Measurements from ENCODE around the gene TAPBPL. TPM values are rescaled to one million over a fixed set of nuclear protein-coding genes. Genes with fewer than 3 reads are reported as not detected.
A peak's percentile ranks its signal among the peaks of the same experiment; 100 is the strongest.

The TAPBPL gene
- polyA plus RNA-seq, 1 of the 3 experiments (the other 2 are of a cell fraction) = 24.1 TPM

DNA sequence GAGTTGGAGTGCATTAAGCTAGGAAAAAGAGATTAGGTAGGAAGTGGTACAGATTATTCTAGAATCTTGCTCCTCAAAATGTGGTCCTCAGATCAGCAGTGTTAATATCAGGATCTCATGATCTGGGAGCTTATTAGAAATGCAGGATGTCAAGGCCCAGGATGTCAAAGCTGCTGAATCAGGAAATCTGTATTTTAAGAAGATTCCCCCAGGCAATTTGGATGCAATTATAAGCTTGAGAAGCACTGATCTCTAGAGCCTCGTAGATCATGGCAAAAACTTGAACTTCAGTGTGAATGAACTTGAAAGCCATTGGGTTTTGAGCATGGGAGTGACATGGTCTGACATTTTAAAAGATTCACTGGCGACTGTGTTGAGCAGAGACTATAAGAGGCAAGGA is 48.6 kb downstream of the TAPBPL start:
- no peak overlapping the region for H3K27ac ChIP-seq (ENCODE audit: low read depth in 2 of 2, low read length in 1 of 2)
- 100% methylated on average over 2 of the region's 2 CpGs for WGBS (ENCODE audit: low lambda C conversion rate)
- H3K27me3 ChIP-seq (ENCODE audit: insufficient read depth) = no peaks in the 10 kb centered on the region
- ChIA-PET CTCF (interaction anchor here (0.9 to 2.4 kb wide), 3 partner anchors 48 to 77 kb away, joined by 3 to 6 read pairs (median 4); partner anchors contain the start of gene TAPBPL), POLR2A (no interaction called here)
- peaks cover 7 to 66% of the 10 kb centered on the region in 2 experiments for H3K36me3 ChIP-seq (replicated peaks in 1 of 2; ENCODE audit: control insufficient read depth in 1 of 2, insufficient read depth in 2 of 2, low read length in 1 of 2)
- no peak overlapping the region for H2AFZ ChIP-seq (ENCODE audit: low read depth)
- no peak for DNase-seq
- H3K9ac ChIP-seq = no peak overlapping the region
- peaks cover 99% of the 10 kb centered on the region for H3K79me2 ChIP-seq (ENCODE audit: insufficient read depth)
- H3K4me1 ChIP-seq (ENCODE audit: control insufficient read depth in 1 of 2, insufficient read depth in 2 of 2, low read depth in 1 of 2, low read length in 1 of 2) = peaks cover 0 to 11% of the 10 kb centered on the region in 2 experiments; a peak in 1 of 4 replicates
- H3K9me3 ChIP-seq = no peaks in the 10 kb centered on the region
- no peaks in the 10 kb centered on the region for H3K9me2 ChIP-seq
- H3K4me2 ChIP-seq = no peak overlapping the region
- peaks cover 4% of the 10 kb centered on the region for H3F3A ChIP-seq (replicated peaks; ENCODE audit: insufficient read depth)
- 0 out of 4 replicates have a peak overlapping the region, but pooled peaks of 1 of the 2 experiments have one; percentile 3 for H3K4me3 ChIP-seq (ENCODE audit: low read depth in 2 of 2, low read length in 1 of 2)
- TF ChIP-seq CHD2 (IDR thresholded peaks at IDR 0.05; ENCODE audit: low read length, partially characterized antibody) (no peak), REST (IDR thresholded peaks at IDR 0.05; ENCODE audit: low read depth, low read length) (no peak), MAX (IDR thresholded peaks at IDR 0.05; ENCODE audit: low read depth) (no peak), FOXJ3 (CRISPR knock-in tag; IDR thresholded peaks at IDR 0.05) (no peak), MXI1 (IDR thresholded peaks at IDR 0.05; ENCODE audit: low read depth, low read length) (no peak), RCOR1 (IDR thresholded peaks at IDR 0.05; ENCODE audit: low read length) (no peak), NRF1 (IDR thresholded peaks at IDR 0.05; ENCODE audit: low read depth, low read length) (no peak)
- H4K20me1 ChIP-seq (ENCODE audit: insufficient read depth) = no peaks in the 10 kb centered on the region

GRCh38 chr12:6507102-6507998 is 55.5 kb downstream of the TAPBPL start:
- no peak for DNase-seq
- peaks cover 0 to 10% of the 10 kb centered on the region in 2 experiments; a peak in 2 of 4 replicates for H3K4me1 ChIP-seq (ENCODE audit: control insufficient read depth in 1 of 2, insufficient read depth in 2 of 2, low read depth in 1 of 2, low read length in 1 of 2)
- peak overlapping the region; percentile 40; the same call in 1 of the 2 replicates for H2AFZ ChIP-seq (ENCODE audit: low read depth)
- H3K9ac ChIP-seq = peak overlapping the region; percentile 21; the same call in 1 of the 2 replicates
- H3K36me3 ChIP-seq (replicated peaks in 1 of 2; ENCODE audit: control insufficient read depth in 1 of 2, insufficient read depth in 2 of 2, low read length in 1 of 2) = peaks cover 14 to 46% of the 10 kb centered on the region in 2 experiments
- WGBS (ENCODE audit: low lambda C conversion rate) = 90% methylated on average over 12 of the region's 12 CpGs
- no peaks in the 10 kb centered on the region for H3K9me2 ChIP-seq
- ChIA-PET CTCF (no interaction called here), POLR2A (interaction anchor here (0.7 to 1.0 kb wide), 2 partner anchors 14 to 18 kb away, joined by 3 to 4 read pairs; partner anchors contain the start of gene MRPL51)
- H3F3A ChIP-seq (replicated peaks; ENCODE audit: insufficient read depth) = no peaks in the 10 kb centered on the region
- H3K9me3 ChIP-seq = no peaks in the 10 kb centered on the region
- H3K4me3 ChIP-seq (ENCODE audit: low read depth in 2 of 2, low read length in 1 of 2) = no peak overlapping the region
- H3K27ac ChIP-seq (ENCODE audit: low read depth in 2 of 2, low read length in 1 of 2) = peak overlapping the region; percentile 50 to 56
- H3K79me2 ChIP-seq (ENCODE audit: insufficient read depth) = peaks cover 85% of the 10 kb centered on the region
- H3K27me3 ChIP-seq (ENCODE audit: insufficient read depth) = no peaks in the 10 kb centered on the region
- no peaks in the 10 kb centered on the region for H4K20me1 ChIP-seq (ENCODE audit: insufficient read depth)
- H3K4me2 ChIP-seq = no peak overlapping the region
- TF ChIP-seq RFX5 (IDR thresholded peaks at IDR 0.05; ENCODE audit: low read length) (no peak), RAD21 (IDR thresholded peaks at IDR 0.05; ENCODE audit: low read length) (no peak), NRF1 (IDR thresholded peaks at IDR 0.05; ENCODE audit: low read depth, low read length) (no peak), ZBTB33 (IDR thresholded peaks at IDR 0.05; ENCODE audit: borderline replicate concordance, low read depth) (no peak), MEF2A (IDR thresholded peaks at IDR 0.05; ENCODE audit: borderline replicate concordance, low read depth) (no peak), TAF1 (IDR thresholded peaks at IDR 0.05; ENCODE audit: borderline replicate concordance, low read depth, low read length) (no peak), GABPA (IDR thresholded peaks at IDR 0.05; ENCODE audit: low read depth) (no peak), SIN3A (IDR thresholded peaks at IDR 0.05; ENCODE audit: borderline replicate concordance, low read depth, low read length) (no peak), CHD2 (IDR thresholded peaks at IDR 0.05; ENCODE audit: low read length, partially characterized antibody) (no peak), YY1 (IDR thresholded peaks at IDR 0.05; ENCODE audit: low read depth) (no peak), PBX3 (IDR thresholded peaks at IDR 0.05) (no peak)
- TF ChIP-seq, protein P1, sequence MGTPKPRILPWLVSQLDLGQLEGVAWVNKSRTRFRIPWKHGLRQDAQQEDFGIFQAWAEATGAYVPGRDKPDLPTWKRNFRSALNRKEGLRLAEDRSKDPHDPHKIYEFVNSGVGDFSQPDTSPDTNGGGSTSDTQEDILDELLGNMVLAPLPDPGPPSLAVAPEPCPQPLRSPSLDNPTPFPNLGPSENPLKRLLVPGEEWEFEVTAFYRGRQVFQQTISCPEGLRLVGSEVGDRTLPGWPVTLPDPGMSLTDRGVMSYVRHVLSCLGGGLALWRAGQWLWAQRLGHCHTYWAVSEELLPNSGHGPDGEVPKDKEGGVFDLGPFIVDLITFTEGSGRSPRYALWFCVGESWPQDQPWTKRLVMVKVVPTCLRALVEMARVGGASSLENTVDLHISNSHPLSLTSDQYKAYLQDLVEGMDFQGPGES (IDR thresholded peaks at IDR 0.05; ENCODE audit: low read depth, low read length) = no peak

Measured in SK-N-SH (cell line).